H1 (cell line): ENCODE results near the gene PLEKHM3. TPM values are rescaled to one million over a fixed set of nuclear protein-coding genes. Genes with fewer than 3 reads are reported as not detected.

ENCODE experiments used
- CTCF ChIA-PET: fragments of 300-600 bp; sonication (Branson Sonifier 250); formaldehyde crosslinking; loops from one replicate; lab custom pipeline; 2021; ENCODE audit not compliant: partially characterized antibody; lab: Charles Lee
- POLR2A ChIA-PET: fragments of 300-600 bp; sonication (Branson Sonifier 250); formaldehyde crosslinking; loops from one replicate; lab custom pipeline; 2021; ENCODE audit warnings: inconsistent platforms; ENCODE audit not compliant: partially characterized antibody; lab: Charles Lee
- DNase-seq, 2 experiments: peaks; one replicate each; pipeline versions ENCODE4 v3.0.0 to v3.0.0-alpha.2; 2010 to 2022; ENCODE audit warnings: low spot score in 2 of 2, low read depth in 1 of 2, mixed read lengths in 1 of 2
- FAIRE-seq: peaks from 2 replicates; lab custom pipeline; 2011; peaks lifted over from hg19 to GRCh38; lab: Jason Lieb, UNC
- H2AFZ ChIP-seq: 2 replicates; pipeline ENCODE4 v1.8.1; 2012; ENCODE audit warnings: low read length, inconsistent platforms
- H2AK5ac ChIP-seq: 2 replicates; pipeline ENCODE4 v1.6.1; 2013; ENCODE audit warnings: low read depth, low read length
- H2BK120ac ChIP-seq: replicated peaks from 2 replicates; pipeline ENCODE3; 2013; ENCODE audit warnings: low read depth, low read length, inconsistent platforms
- H2BK12ac ChIP-seq: 2 replicates; pipeline ENCODE4 v1.6.1; 2013; ENCODE audit warnings: low read depth, low read length
- H2BK15ac ChIP-seq: 2 replicates; pipeline ENCODE4 v1.6.1; 2013; ENCODE audit warnings: low read length
- H2BK20ac ChIP-seq: 2 replicates; pipeline ENCODE4 v1.6.1; 2013; ENCODE audit warnings: low read length
- H2BK5ac ChIP-seq: 2 replicates; pipeline ENCODE4 v1.6.1; 2013; ENCODE audit warnings: low read depth, low read length
- H3K14ac ChIP-seq: 2 replicates; pipeline ENCODE4 v1.6.1; 2013; ENCODE audit warnings: inconsistent platforms; ENCODE audit not compliant: insufficient read length
- H3K18ac ChIP-seq: 2 replicates; pipeline ENCODE4 v1.6.1; 2013; ENCODE audit warnings: low read length; ENCODE audit errors: extremely low read depth
- H3K23ac ChIP-seq: 2 replicates; pipeline ENCODE4 v1.6.1; 2013; ENCODE audit warnings: inconsistent platforms; ENCODE audit not compliant: insufficient read length
- H3K23me2 ChIP-seq: 2 replicates; pipeline ENCODE4 v1.6.1; 2013; ENCODE audit warnings: low read depth, low read length
- H3K27ac ChIP-seq: 2 replicates; pipeline ENCODE4 v1.6.1; 2011; ENCODE audit warnings: low read depth, low read length, inconsistent platforms
- H3K27me3 ChIP-seq, 4 experiments: replicated peaks in 1 of 4; 1 replicate in 1 of 4; 2 replicates in 3 of 4; pipeline versions ENCODE4 v1.6.1 to v1.8.1; 2011 to 2013; ENCODE audit warnings: low read length in 3 of 4, mild to moderate bottlenecking in 3 of 4, inconsistent platforms in 2 of 4, mixed read lengths in 2 of 4, moderate library complexity in 1 of 4; ENCODE audit not compliant: control insufficient read depth in 3 of 4, insufficient read depth in 3 of 4; ENCODE audit errors: extremely low read depth in 1 of 4
- H3K36me3 ChIP-seq, 4 experiments: 2 replicates each; pipeline versions ENCODE4 v1.6.1 to v1.8.1; 2011 to 2013; ENCODE audit warnings: mild to moderate bottlenecking in 4 of 4, low read length in 3 of 4, moderate library complexity in 2 of 4, control low read depth in 1 of 4, inconsistent platforms in 1 of 4; ENCODE audit not compliant: insufficient read depth in 4 of 4, control insufficient read depth in 2 of 4
- H3K4ac ChIP-seq: replicated peaks from 2 replicates; pipeline ENCODE3; 2013; ENCODE audit warnings: low read length, low read depth, mixed read lengths, inconsistent platforms; ENCODE audit not compliant: insufficient read length
- H3K4me1 ChIP-seq, 4 experiments: replicated peaks in 1 of 4; 1 replicate in 1 of 4; 2 replicates in 3 of 4; pipeline versions ENCODE4 v1.6.1 to v1.8.1; 2011 to 2013; ENCODE audit warnings: low read length in 3 of 4, inconsistent platforms in 2 of 4, mixed read lengths in 1 of 4; ENCODE audit not compliant: insufficient read depth in 4 of 4, control insufficient read depth in 3 of 4
- H3K4me2 ChIP-seq, 2 experiments: 2 replicates each; pipeline versions ENCODE4 v1.6.1 to v1.8.1; 2011 to 2013; ENCODE audit warnings: low read depth in 2 of 2, low read length in 2 of 2, control low read depth in 1 of 2, inconsistent platforms in 1 of 2, mild to moderate bottlenecking in 1 of 2; ENCODE audit not compliant: insufficient read depth in 1 of 2
- H3K4me3 ChIP-seq, 4 experiments: fragments of 200-600, 300-600 bp in 1 of 4; sonication (generic), shearing (Covaris generic), sonication (Bioruptor Twin) in 1 of 4; 2 replicates each; pipeline versions ENCODE4 v1.5.1 to v1.8.1; 2011 to 2016; ENCODE audit warnings: low read length in 4 of 4, low read depth in 3 of 4, control low read depth in 2 of 4, inconsistent platforms in 2 of 4, mild to moderate bottlenecking in 2 of 4, mixed read lengths in 1 of 4, moderate library complexity in 1 of 4; ENCODE audit not compliant: insufficient read depth in 2 of 4; ENCODE audit errors: extremely low read depth in 1 of 4
- H3K56ac ChIP-seq: replicated peaks from 2 replicates; pipeline ENCODE3; 2013; ENCODE audit warnings: low read depth, mild to moderate bottlenecking, mixed read lengths, low read length, inconsistent platforms; ENCODE audit not compliant: insufficient read length
- H3K79me1 ChIP-seq: 2 replicates; pipeline ENCODE4 v1.6.1; 2013; ENCODE audit warnings: low read depth, low read length, control low read depth
- H3K79me2 ChIP-seq, 2 experiments: 2 replicates each; pipeline versions ENCODE4 v1.6.1 to v1.8.1; 2012 to 2013; ENCODE audit warnings: low read length in 2 of 2, mild to moderate bottlenecking in 2 of 2, inconsistent platforms in 1 of 2; ENCODE audit not compliant: insufficient read depth in 2 of 2, control insufficient read depth in 1 of 2
- H3K9ac ChIP-seq, 4 experiments: replicated peaks in 1 of 4; 1 replicate in 1 of 4; 2 replicates in 3 of 4; pipeline versions ENCODE4 v1.6.1 to v1.8.1; 2011 to 2013; ENCODE audit warnings: low read depth in 3 of 4, low read length in 3 of 4, control low read depth in 2 of 4, mild to moderate bottlenecking in 2 of 4, moderate library complexity in 2 of 4, inconsistent platforms in 1 of 4; ENCODE audit errors: extremely low read depth in 1 of 4
- H3K9me3 ChIP-seq, 2 experiments: 2 replicates each; pipeline versions ENCODE4 v1.6.1 to v1.8.1; 2012 to 2013; ENCODE audit warnings: mild to moderate bottlenecking in 2 of 2, moderate library complexity in 2 of 2, control low read depth in 1 of 2, inconsistent platforms in 1 of 2, low read depth in 1 of 2, low read length in 1 of 2, mixed read lengths in 1 of 2; ENCODE audit not compliant: insufficient read depth in 2 of 2
- H4K20me1 ChIP-seq, 2 experiments: replicated peaks in 1 of 2; 2 replicates each; pipeline versions ENCODE3 to v1.8.1; 2011 to 2013; ENCODE audit warnings: inconsistent platforms in 2 of 2, low read length in 2 of 2, mild to moderate bottlenecking in 1 of 2; ENCODE audit not compliant: insufficient read depth in 2 of 2, control insufficient read depth in 1 of 2
- H4K5ac ChIP-seq: 2 replicates; pipeline ENCODE4 v1.6.1; 2013; ENCODE audit warnings: low read length, low read depth, mixed read lengths, inconsistent platforms; ENCODE audit not compliant: insufficient read length
- H4K8ac ChIP-seq: 2 replicates; pipeline ENCODE4 v1.8.0; 2013; ENCODE audit warnings: mild to moderate bottlenecking, moderate library complexity, low read length, inconsistent platforms; ENCODE audit not compliant: insufficient read depth; ENCODE audit errors: extremely low read depth
- H4K91ac ChIP-seq: replicated peaks from 2 replicates; pipeline ENCODE3; 2013; ENCODE audit warnings: low read length, mixed read lengths, inconsistent platforms; ENCODE audit not compliant: insufficient read length
- JUN ChIP-seq: IDR thresholded peaks from 2 replicates; pipeline ENCODE4 v1.6.1; 2011; ENCODE audit warnings: low read depth, mild to moderate bottlenecking, improper control_type of control experiment, low read length
- KDM4A ChIP-seq: IDR thresholded peaks from one replicate; pipeline ENCODE4 v1.7.1; 2012; ENCODE audit warnings: low read depth, mild to moderate bottlenecking, moderate library complexity, low read length, inconsistent platforms; ENCODE audit not compliant: severe bottlenecking
- SAP30 ChIP-seq: fragments of 300-600 bp; sonication (generic); IDR thresholded peaks from 2 replicates; pipeline ENCODE4 v1.7.1; 2012; ENCODE audit warnings: low read length, moderate library complexity, mild to moderate bottlenecking, inconsistent platforms; ENCODE audit not compliant: insufficient read depth, insufficient replicate concordance
- TBP ChIP-seq: IDR thresholded peaks from 2 replicates; pipeline ENCODE4 v1.6.1; 2011; ENCODE audit warnings: low read depth, low read length, improper control_type of control experiment
- TEAD4 ChIP-seq: IDR thresholded peaks from 2 replicates; pipeline ENCODE4 v1.6.1; 2012; ENCODE audit warnings: low read depth, low read length, inconsistent platforms, mixed read lengths
- WGBS, 2 experiments: shearing (Covaris generic) in 1 of 2; methylation state at CpG; one replicate each; pipeline versions ENCODE4 v1.1.6 to v1.1.7; 2013 to 2015; ENCODE audit warnings: low lambda C conversion rate in 2 of 2, mixed read lengths in 2 of 2, inconsistent platforms in 1 of 2, low coverage in 1 of 2, missing lambda C conversion rate in 1 of 2; ENCODE audit not compliant: insufficient replicate concordance in 2 of 2, insufficient coverage in 1 of 2, insufficient read length in 1 of 2; ENCODE audit errors: extremely low coverage in 1 of 2, missing lambda C conversion rate in 1 of 2; 5-methylcytosine and 5-hydroxymethylcytosine counted together
- polyA plus RNA-seq, 7 experiments: library from polyadenylated mRNA; depleted of rRNA in 3 of 7; stranded (reverse) in 5 of 7; unstranded in 2 of 7; fragments of >200 nt in 5 of 7; fragments of 200-250 nt in 2 of 7; gene quantifications; 1 replicate in 5 of 7; 2 replicates in 1 of 7; 4 replicates in 1 of 7; pipeline versions ENCODE4 v1.2.1 to v1.2.3, GENCODE V29; 2011 to 2013; ENCODE audit warnings: missing spikeins in 2 of 7, mixed read lengths in 2 of 7
- total RNA-seq: library from RNA; stranded (reverse); fragmentation: NEBNext Ultra II Directional; extraction: Animal tissue kit (Norgen Biotek cat#: 25700); gene quantifications from 2 replicates; pipeline ENCODE4 v1.2.1, GENCODE V29; 2021

The PLEKHM3 gene
- total and polyA plus RNA-seq, 2 of the 8 experiments (the other 6 are each of a cell fraction or from before 2014, with no cell fraction given) = 2.3 to 5.8 TPM

GRCh38 chr2:207836521-207837133 is 188.7 kb downstream of the PLEKHM3 start:
- Histone ChIP-seq H3K4ac (no peak overlapping the region), H2AFZ (no peak overlapping the region), H4K5ac (no peak overlapping the region), H3K4me3 (no peak overlapping the region), H3K79me2 (no peaks in the 10 kb centered on the region), H3K27ac (no peak overlapping the region), H3K56ac (no peak overlapping the region), H3K27me3 (no peaks in the 10 kb centered on the region), H3K79me1 (no peaks in the 10 kb centered on the region), H2BK120ac (no peak overlapping the region)
- CTCF ChIA-PET = interaction anchor here (0.7 to 2.4 kb wide), 4 partner anchors 13 to 203 kb away, joined by 3 to 11 read pairs (median 3); no protein-coding TSS in a partner anchor
- POLR2A ChIA-PET = no interaction called here
- FAIRE-seq = no peak
- TF ChIP-seq TBP (no peak), SAP30 (no peak), JUN (no peak), KDM4A (no peak), TEAD4 (no peak)
- TF ChIP-seq, all 59 proteins: peak for 0
- H3K9ac ChIP-seq = no peak overlapping the region
- no peaks in the 10 kb centered on the region for H3K9me3 ChIP-seq
- 82% methylated on average over 7 of the region's 7 CpGs; no CpG with 5 or more reads in 1 of the 2 experiments for WGBS, 2 experiments
- H4K8ac ChIP-seq = no peak overlapping the region
- no peak overlapping the region for H2AK5ac ChIP-seq
- no peak overlapping the region for H4K91ac ChIP-seq
- H3K36me3 ChIP-seq = no peaks in the 10 kb centered on the region
- peaks cover 0 to 5% (median 3%) of the 10 kb centered on the region in 4 experiments; a peak in 4 of 7 replicates for H3K4me1 ChIP-seq
- H4K20me1 ChIP-seq = no peaks in the 10 kb centered on the region
- no peak overlapping the region for H3K4me2 ChIP-seq
- no peak overlapping the region for H3K14ac ChIP-seq
- no peak overlapping the region for H3K18ac ChIP-seq
- H3K23me2 ChIP-seq = no peaks in the 10 kb centered on the region
- DNase-seq = peak in 1 of 2 experiments; percentile 35
- no peak overlapping the region for H2BK15ac ChIP-seq
- H2BK12ac ChIP-seq = no peak overlapping the region
- no peak overlapping the region for H2BK20ac ChIP-seq
- no peak overlapping the region for H2BK5ac ChIP-seq
- H3K23ac ChIP-seq = no peak overlapping the region
